Stimulated activated CD4-positive, alpha-beta T cell treated with anti-CD3 and anti-CD28 coated beads, TNF-alpha, amount 100 ng/mL, for 48 hours (primary cell): ENCODE measurements around the gene ROCK1.
"Not testable (repeated sequence)": the region's sequence is repeated elsewhere in the genome, so short reads cannot be mapped to it uniquely, and the experiment has no call there.

Experiments used
- DNase-seq, 3 donors: peaks; one replicate each; pipeline ENCODE4 v3.0.0-alpha.2; 2020; ENCODE audit warnings: low read depth in 3 of 3

Gene ROCK1

GRCh38 chr18:21052385-21052784 lies 59.2 kb downstream of the ROCK1 start:
- DNase-seq = no peak

DNA sequence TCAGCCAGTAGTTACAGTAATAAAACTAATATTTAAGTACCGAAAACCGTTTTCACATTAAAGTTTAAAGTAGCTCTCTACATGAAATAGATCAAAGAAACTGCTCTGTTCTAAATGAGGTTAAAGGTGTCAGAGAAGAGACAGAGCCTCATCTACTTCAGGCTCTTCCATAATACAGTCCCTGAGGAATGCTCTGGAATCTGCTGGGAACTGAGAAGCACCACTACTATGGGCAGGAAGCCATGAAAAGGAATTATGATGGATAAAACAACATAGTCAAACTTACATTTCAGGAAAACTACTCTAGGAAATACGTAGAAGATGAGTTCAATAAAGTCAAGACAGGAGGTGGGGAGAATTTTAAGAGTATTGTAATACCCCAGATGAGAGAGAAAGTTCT lies 60.0 kb downstream of the ROCK1 start:
- no peak for DNase-seq

DNA sequence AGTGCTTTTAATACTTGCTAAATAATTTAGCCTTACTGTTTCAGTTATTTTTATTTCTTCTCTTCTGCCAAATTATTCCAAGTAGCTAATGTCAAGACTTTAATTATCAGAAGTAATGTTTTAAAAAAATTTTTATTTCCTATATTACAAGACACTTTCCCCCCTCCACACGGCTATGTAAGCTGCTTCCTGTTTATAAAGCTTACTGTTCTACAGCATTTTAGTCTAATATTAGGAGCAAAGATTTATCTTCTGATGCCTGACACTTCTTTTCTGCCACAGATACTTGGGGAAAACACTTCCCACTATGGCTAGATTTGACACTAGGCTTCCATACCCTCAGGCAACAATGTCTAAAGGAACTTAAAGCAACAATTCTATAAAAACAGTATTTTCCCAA lies 62.3 kb downstream of the ROCK1 start:
- no peak for DNase-seq

- no peak for DNase-seq
These were observed 64.5 kb downstream of the ROCK1 start for GRCh38 chr18:21047126-21047525.

- DNase-seq = no peak
These were observed 71.1 kb downstream of the ROCK1 start for GRCh38 chr18:21040466-21040865.

DNA sequence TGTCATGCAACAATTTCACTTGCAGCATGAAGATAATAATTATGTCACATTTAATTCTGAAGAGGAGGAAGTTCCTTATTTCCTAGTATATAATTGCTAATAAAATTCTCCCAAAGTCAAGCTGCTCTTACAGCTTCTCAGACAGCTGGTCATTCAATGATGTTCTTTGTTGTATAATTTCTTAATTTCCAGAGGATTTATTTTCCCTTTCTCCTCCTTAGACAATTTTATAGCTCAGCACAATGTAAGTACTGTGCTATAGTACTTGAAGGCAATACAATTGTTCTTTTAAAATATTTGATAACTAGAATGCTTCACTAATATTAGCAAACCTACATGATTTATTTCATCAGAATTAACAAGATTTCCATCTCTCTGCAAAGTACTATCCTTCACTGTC lies 73.4 kb downstream of the ROCK1 start:
- DNase-seq = no peak

GRCh38 chr18:21031845-21032244 lies 79.8 kb downstream of the ROCK1 start:
- no peak for DNase-seq

DNA sequence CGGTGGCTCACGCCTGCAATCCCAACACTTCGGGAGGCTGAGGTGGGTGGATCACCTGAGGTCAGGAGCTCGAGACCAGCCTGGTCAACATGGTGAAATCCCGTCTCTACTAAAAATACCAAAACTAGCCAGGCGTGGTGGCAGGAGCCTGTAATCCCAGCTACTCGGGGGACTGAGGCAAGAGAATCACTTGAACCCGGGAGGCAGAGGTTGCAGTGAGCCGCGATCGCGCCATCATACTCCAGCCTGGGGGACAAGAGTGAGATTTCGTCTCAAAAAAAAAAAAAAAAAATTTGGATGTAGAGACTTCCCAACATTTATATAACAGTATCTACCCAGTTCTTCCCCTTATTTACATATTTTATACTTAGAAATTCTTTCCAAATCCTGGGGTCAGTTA lies 93.4 kb downstream of the ROCK1 start:
- DNase-seq = not testable (repeated sequence)

GRCh38 chr18:21012308-21012707 lies 99.3 kb downstream of the ROCK1 start:
- DNase-seq = no peak

GRCh38 chr18:21004726-21005125 lies 106.9 kb downstream of the ROCK1 start:
- DNase-seq = no peak

- DNase-seq = no peak
These were observed 110.9 kb downstream of the ROCK1 start for GRCh38 chr18:21000667-21001066.

GRCh38 chr18:20997371-20997770 lies 114.2 kb downstream of the ROCK1 start:
- no peak for DNase-seq

- DNase-seq = no peak
These were observed 115.2 kb downstream of the ROCK1 start for GRCh38 chr18:20996418-20996817.

- no peak for DNase-seq
These were observed 122.9 kb downstream of the ROCK1 start for GRCh38 chr18:20988726-20989125.

DNA sequence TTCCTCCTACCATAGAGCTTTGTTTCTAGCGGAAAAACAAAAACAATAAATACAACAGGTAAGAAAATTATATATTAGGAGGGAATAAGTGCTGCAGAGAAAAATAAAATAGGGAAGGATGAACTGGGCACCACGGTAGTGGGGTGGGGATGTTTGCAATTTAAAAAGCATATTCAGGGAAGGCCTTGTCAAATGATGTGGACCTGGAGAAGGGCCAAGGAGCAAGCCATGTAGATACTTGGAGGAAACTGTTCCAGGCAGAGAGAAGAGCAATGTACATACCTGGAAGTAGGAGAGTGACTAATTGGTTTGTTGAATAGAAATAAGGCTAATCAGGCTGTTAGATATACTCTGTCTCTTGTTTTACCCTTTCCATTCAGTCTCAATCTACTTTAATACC lies 136.5 kb downstream of the ROCK1 start:
- DNase-seq = no peak

GRCh38 chr18:20971886-20972267 lies 139.7 kb downstream of the ROCK1 start:
- DNase-seq = no peak

GRCh38 chr18:20966795-20967194 lies 144.8 kb downstream of the ROCK1 start:
- DNase-seq = no peak

DNA sequence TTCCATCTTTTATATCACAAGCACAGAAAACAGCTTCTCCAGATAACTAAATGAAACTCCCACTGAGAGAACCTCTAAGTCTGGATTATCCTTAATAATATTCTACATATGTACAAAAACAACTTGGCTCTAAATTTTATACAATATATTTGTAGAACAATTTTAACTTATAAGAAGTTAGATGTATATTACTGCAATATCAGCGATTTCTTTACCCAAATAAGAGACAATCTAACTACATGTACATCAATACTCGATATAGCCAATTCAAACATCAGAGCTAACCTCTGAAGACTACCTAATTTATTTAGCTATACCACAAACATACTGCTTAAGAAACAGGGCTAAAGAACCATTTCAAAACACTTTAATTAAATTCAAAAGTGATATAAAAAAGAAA lies 148.6 kb downstream of the ROCK1 start:
- no peak for DNase-seq

DNA sequence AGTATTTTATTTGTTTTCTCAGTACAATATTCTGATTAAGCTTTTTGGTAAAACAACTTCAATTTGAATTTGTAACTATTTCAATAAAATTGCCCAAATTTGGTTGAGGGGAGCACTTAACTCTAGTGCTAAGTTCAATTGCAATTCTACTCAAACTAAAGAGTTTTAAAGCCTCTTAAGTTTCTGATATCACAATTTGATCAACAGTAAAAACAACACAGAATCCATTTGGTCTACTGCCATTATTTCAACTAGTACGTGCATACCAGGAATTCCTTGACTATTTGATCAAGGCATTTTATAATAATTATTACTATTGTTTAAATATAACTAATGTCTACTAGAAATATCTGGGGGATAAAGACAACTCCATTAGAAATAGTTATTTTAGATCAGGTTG lies 150.9 kb downstream of the ROCK1 start:
- no peak for DNase-seq

GRCh38 chr18:20950827-20951226 lies 160.8 kb downstream of the ROCK1 start:
- not testable (repeated sequence) for DNase-seq
